Fibroblast of lung (primary cell): ENCODE data around the gene SLC4A1AP.

ENCODE experiments used
- CTCF ChIP-seq, 2 donors: IDR thresholded peaks in 1 of 2; conservative IDR thresholded peaks in 1 of 2; 1 replicate in 1 of 2; 2 replicates in 1 of 2; pipeline ENCODE4 v1.5.1; 2011 to 2012; ENCODE audit warnings: low read length in 2 of 2, control low read depth in 1 of 2, inconsistent platforms in 1 of 2, low read depth in 1 of 2, mild to moderate bottlenecking in 1 of 2
- EZH2 ChIP-seq: IDR thresholded peaks from 2 replicates; pipeline ENCODE4 v1.5.1; 2012; ENCODE audit warnings: low read length, control low read depth, mild to moderate bottlenecking; ENCODE audit errors: missing control alignments

GRCh38 chr2:27715318-27716210 is 51.9 kb downstream of the SLC4A1AP start:
- TF ChIP-seq CTCF (conservative IDR thresholded peaks at IDR 0.05 in 1 of 2, IDR thresholded peaks at IDR 0.05 in 1 of 2; ENCODE audit: low read depth in 1 of 2, low read length in 2 of 2) (no peak), EZH2 (no peak)
